B cell (primary cell): Measurements from ENCODE around the gene ACSS1.

Source experiments
- CTCF ChIP-seq: fragments of 200-600 bp; IDR thresholded peaks from one replicate; pipeline ENCODE4 v1.8.0; 2022; ENCODE audit warnings: antibody characterized with exemption, mild to moderate bottlenecking
- EZH2 ChIP-seq: IDR thresholded peaks from 2 replicates; pipeline ENCODE4 v1.6.1; 2012; ENCODE audit warnings: borderline replicate concordance, low read depth, mild to moderate bottlenecking, moderate library complexity, low read length; ENCODE audit not compliant: insufficient read depth, poor library complexity, severe bottlenecking

GRCh38 chr20:24965065-24965919 lies 92.6 kb downstream of the ACSS1 start:
- no peak for TF ChIP-seq CTCF
- no peak for TF ChIP-seq EZH2
